GM12873 (cell line): ENCODE measurements around the gene DIPK1A.

Source experiments
- TF ChIP-seq, protein P1 (sequence below): IDR thresholded peaks from 2 replicates; pipeline ENCODE4 v1.5.1; 2012; ENCODE audit warnings: low read depth, mild to moderate bottlenecking, moderate library complexity, low read length, control low read depth; ENCODE audit not compliant: insufficient read depth; ENCODE audit errors: missing control alignments

The DIPK1A gene

DNA sequence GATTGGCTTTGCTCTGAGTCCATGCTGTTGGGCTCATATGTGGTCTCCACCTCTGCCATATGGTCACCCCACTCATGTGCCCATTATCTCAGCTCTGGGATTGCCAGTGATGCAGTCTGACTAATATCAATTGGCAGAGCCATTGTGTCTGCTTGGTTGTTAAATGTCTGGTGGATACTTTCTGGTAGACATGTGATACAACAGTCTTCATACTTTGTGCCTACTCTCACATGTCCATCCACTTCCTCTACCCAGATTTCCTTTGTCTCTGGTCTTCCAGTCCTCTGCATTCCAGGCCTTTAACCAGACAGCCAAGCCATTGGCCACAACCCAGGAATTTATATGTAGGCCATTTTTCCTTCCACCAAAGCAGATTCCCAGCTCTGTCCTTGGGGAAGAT, 30.8 kb upstream of the DIPK1A start:
- TF ChIP-seq, protein P1, sequence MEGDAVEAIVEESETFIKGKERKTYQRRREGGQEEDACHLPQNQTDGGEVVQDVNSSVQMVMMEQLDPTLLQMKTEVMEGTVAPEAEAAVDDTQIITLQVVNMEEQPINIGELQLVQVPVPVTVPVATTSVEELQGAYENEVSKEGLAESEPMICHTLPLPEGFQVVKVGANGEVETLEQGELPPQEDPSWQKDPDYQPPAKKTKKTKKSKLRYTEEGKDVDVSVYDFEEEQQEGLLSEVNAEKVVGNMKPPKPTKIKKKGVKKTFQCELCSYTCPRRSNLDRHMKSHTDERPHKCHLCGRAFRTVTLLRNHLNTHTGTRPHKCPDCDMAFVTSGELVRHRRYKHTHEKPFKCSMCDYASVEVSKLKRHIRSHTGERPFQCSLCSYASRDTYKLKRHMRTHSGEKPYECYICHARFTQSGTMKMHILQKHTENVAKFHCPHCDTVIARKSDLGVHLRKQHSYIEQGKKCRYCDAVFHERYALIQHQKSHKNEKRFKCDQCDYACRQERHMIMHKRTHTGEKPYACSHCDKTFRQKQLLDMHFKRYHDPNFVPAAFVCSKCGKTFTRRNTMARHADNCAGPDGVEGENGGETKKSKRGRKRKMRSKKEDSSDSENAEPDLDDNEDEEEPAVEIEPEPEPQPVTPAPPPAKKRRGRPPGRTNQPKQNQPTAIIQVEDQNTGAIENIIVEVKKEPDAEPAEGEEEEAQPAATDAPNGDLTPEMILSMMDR, result no peak

DNA sequence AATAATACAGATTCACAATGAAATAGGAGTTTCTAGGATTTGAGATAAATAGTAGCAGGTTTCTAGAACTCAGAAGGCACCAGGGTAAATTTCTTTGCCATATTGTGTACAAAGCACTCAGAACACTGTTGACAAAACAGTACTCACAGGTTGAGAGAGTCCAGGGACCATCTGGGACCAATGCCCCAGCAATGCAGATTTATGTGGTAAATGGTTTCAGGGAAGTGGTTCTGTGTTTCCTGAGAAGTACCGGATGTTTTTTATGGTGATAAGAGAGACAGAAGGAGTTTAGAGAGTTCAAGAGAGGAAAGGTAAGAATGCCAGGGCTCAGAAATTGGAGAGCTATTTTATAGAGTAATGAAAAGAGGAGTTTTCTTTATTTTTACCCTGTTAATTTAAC, 29.6 kb upstream of the DIPK1A start:
- TF ChIP-seq, protein P1, result no peak

DNA sequence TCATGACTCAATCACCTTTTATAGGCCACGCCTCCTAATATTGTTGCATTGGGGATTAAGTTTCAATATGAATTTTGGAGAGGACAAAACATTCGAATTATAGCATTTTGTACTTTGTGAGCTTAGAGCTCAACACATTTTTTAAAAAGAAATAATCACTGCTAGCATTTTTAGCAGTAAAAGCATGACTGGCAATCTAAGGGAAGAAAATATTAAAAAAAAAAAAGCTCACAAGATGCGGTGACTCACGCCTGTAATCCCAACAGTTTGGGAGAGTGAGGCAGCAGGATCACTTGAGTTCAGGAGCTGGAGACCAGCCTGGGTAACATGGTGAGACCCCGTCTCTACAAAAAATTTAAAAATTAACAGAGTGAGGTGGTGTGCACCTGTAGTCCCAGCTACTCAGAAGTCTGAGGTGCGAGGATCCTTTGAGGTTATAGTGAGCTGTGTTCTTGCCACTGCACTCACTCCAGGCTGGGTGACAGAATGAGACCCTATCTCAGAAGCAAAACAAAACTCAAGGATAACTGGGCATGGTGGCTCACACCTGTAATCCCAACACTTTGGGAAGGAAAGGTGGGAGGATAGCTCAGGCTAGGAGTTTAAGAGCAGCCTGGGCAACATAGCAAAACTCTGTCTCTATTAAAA, 28.8 kb upstream of the DIPK1A start:
- TF ChIP-seq, protein P1, result no peak

DNA sequence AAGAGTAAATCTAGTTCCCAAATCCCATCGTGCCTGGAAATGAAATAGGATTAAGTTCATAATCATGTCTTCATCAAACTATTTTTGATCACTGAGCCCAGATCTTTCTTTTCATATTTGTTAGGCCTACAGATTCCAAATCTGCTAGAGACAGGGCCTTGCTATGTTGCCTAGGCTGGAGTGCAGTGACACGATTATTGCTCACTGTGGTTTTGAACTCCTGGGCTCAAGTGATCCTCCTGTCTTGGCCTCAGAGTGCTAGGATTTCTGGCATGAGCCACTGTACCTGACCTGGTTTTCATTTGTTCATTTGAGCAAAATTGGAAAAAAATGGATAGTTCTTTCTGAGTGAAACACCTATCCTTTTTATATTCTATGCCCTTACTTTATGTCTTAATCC, 28.0 kb upstream of the DIPK1A start:
- TF ChIP-seq, protein P1, result no peak

DNA sequence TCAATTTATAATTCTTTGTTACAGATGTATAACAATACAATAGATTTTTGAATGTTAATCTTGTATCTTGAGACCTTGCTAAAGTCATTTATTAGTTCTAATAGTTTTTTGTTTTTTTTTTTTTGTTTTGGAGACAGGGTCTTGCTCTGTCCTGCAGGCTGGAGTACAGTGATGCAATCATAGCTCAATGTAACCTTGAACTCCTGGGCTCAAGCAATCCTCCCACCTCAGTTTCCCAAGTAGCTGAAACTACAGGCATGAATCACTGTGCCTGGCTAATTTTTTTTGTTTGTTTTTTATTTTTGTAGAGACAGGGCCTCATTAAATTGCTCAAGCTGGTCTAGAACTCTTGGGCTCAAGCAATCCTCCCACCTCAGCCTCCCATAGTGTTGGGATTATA, 26.2 kb upstream of the DIPK1A start:
- TF ChIP-seq, protein P1, result no peak

DNA sequence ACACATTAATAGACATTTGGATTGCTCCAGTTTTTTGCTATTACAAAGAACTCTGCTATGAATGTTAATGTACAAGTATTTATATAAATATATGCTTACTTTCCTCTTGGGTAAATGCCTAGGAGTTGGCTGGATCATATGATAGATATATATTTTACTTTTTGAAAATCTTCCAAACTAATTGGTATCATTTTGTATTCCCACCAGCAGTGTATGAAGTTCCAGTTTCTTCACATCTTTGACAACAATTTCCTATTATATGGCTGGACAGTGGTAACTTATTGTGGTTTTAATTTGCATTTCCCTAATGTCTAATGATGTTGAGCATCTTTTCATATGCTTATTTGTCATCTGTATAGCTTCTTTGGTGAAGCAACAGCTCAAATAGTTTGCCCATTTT, 23.8 kb upstream of the DIPK1A start:
- TF ChIP-seq, protein P1, result no peak

DNA sequence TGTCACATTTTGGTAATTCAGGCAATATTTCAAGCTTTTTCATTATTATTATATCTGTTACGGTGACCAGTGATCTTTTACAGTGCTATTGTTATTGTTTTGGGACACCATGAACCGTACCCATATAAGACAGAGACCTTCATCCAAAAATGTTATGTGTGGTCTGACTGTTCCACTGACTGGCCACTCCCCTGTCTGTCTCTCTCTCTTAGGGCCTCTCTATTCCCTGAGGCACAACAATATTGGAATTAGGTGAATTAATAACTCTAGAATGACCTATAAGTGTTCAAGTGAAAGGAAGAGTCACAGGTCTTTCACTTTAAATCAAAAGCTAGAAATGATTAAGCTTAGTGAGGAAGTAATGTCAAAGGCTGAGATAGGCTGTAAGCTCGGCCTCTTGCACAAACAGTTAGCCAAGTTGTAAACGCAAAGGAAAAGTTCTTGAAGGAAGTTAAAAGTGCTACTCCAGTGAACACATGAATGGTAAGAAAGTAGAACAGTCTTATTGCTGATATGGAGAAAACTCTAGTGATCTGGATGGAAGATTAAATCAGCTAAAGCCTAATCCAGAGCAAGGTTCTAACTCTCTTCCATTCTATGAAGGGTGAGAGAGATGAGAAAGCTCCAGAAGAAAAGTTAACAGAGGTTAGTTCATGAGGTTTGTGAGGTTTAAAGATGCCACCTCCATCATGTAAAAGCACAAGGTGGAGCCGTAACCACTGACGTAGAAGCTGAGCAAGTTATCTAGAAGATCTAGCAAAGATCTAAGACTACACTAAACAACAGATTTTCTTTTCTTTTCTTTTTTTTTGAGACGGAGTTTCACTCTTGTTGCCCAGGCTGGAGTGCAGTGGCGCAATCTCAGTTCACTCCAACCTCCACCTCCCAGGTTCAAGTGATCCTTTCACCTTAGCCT, 19.7 kb upstream of the DIPK1A start:
- TF ChIP-seq, protein P1, result no peak
